ENCODE measurements around the gene THAP10. TPM values are rescaled to one million over a fixed set of nuclear protein-coding genes. Genes with fewer than 3 reads are reported as not detected.

The THAP10 gene
- total RNA-seq, 4 donors from 2014 or later: 1.5 to 4.6 (median 2.7) TPM

DNA sequence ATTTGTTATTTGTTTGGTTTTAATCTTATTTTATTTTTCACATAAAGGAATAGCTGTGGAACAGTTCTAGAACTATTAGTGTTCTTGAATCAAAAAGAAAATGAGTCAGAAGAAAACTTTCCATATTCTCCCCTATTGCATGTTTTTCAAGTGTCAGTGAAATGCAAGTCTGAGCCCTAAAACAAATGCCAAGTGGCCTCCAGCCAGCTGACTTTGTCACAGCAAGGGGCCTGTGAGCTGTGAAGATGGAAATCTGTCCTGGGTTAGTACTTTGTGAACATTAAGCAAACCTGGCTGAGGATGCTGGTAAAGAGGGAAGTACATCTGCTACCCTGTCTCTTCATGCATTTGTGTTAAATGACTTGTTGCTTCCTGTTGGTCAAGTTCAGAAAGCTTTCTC is 14.6 kb upstream of the THAP10 start:
- H3K27me3 ChIP-seq: no peaks in the 10 kb centered on the region
- H3K9me3 ChIP-seq: peaks cover 0 to 11% (median 0%) of the 10 kb centered on the region in 3 donors
- peaks cover 0 to 58% of the 10 kb centered on the region in 2 donors for H3K36me3 ChIP-seq
- no peak overlapping the region for H3K27ac ChIP-seq
- ATAC-seq: no peak
- H3K4me3 ChIP-seq: no peak overlapping the region
- no peaks in the 10 kb centered on the region for H3K4me1 ChIP-seq
- TF ChIP-seq POLR2AphosphoS5 (IDR thresholded peaks at IDR 0.05) (no peak), EP300 (IDR thresholded peaks at IDR 0.05) (no peak), POLR2A (IDR thresholded peaks at IDR 0.05) (no peak)
- TF ChIP-seq, protein P1, sequence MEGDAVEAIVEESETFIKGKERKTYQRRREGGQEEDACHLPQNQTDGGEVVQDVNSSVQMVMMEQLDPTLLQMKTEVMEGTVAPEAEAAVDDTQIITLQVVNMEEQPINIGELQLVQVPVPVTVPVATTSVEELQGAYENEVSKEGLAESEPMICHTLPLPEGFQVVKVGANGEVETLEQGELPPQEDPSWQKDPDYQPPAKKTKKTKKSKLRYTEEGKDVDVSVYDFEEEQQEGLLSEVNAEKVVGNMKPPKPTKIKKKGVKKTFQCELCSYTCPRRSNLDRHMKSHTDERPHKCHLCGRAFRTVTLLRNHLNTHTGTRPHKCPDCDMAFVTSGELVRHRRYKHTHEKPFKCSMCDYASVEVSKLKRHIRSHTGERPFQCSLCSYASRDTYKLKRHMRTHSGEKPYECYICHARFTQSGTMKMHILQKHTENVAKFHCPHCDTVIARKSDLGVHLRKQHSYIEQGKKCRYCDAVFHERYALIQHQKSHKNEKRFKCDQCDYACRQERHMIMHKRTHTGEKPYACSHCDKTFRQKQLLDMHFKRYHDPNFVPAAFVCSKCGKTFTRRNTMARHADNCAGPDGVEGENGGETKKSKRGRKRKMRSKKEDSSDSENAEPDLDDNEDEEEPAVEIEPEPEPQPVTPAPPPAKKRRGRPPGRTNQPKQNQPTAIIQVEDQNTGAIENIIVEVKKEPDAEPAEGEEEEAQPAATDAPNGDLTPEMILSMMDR (IDR thresholded peaks at IDR 0.05): no peak

DNA sequence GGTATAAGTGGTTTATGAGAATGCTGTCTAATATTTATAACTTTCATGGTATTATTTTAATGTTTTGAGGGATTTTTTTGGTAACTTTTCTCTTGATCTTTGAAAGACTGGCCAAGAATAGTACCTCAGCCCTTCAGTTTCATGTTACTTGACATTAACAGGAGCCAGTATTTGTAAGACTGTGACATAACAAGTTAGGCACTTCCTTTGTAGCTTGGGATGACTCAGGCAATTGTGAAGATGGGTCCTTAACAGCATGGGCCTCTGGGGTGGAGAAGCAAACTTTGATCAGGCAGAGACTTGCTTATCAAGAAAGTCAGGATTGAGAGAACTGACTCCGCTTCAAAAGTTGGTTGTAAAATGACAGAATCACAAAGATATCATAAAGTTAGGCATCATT is 9.9 kb upstream of the THAP10 start:
- Histone ChIP-seq H3K4me1 (no peaks in the 10 kb centered on the region), H3K27me3 (no peaks in the 10 kb centered on the region), H3K9me3 (no peaks in the 10 kb centered on the region), H3K27ac (no peak overlapping the region), H3K4me3 (no peak overlapping the region), H3K36me3 (peaks cover 0 to 47% of the 10 kb centered on the region in 2 donors)
- no peak for ATAC-seq
- TF ChIP-seq EP300 (IDR thresholded peaks at IDR 0.05) (no peak), POLR2A (IDR thresholded peaks at IDR 0.05) (no peak), POLR2AphosphoS5 (IDR thresholded peaks at IDR 0.05) (no peak)
- TF ChIP-seq, protein P1 (IDR thresholded peaks at IDR 0.05): no peak
- WGBS, 2 donors (ENCODE audit: low coverage in 1 of 2): 100% methylated on average over 1 of the region's 1 CpG

DNA sequence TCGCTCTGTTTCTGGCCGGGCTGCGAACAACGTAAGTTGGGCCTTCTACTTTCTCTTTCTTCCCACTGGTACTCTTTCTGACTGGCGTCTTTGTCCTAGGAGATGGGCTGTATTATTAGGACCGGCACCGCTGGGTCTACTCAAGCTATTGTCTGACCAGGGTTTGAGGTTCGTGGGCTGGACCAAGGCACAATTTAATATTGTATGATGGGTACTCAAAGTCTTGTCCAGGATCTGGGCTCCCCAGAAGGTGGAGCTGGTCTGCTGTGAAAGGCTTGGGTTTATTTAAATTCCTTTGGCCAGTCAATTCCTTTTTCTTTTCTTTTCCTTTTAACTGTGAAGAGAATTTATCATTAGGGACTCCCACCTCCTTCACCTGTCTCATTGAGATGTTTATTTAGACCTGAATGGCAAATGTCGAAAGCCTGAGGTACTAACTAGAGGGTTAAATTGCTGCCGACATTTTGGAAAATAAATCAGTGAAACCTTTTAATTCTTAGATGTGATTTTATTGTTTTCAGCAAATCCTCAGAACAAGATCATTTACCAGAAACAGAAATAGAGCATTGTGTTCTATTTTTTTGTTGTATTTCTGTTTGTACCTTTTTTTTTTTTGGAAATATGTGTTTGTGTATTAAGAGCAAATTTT is 803 bp upstream of the THAP10 start:
- WGBS, 2 donors (ENCODE audit: low coverage in 1 of 2): 4 to 22% methylated on average over 3 to 10 of the region's 10 CpGs
- no peaks in the 10 kb centered on the region for H3K9me3 ChIP-seq
- no peak for TF ChIP-seq POLR2AphosphoS5 (IDR thresholded peaks at IDR 0.05)
- TF ChIP-seq EP300 (IDR thresholded peaks at IDR 0.05): no peak
- TF ChIP-seq POLR2A (IDR thresholded peaks at IDR 0.05): no peak
- TF ChIP-seq, protein P1 (IDR thresholded peaks at IDR 0.05): peak in 3 of 4 experiments; percentile 12 to 59 (median 46)
- H3K27ac ChIP-seq: peak overlapping the region; percentile 30 to 88 (median 78)
- no peaks in the 10 kb centered on the region for H3K27me3 ChIP-seq
- ATAC-seq: peak; percentile 29
- peak overlapping the region; percentile 73 to 89 for H3K4me3 ChIP-seq
- peaks cover 0 to 26% (median 5%) of the 10 kb centered on the region in 3 donors for H3K4me1 ChIP-seq
- peaks cover 0 to 8% of the 10 kb centered on the region in 2 donors for H3K36me3 ChIP-seq

DNA sequence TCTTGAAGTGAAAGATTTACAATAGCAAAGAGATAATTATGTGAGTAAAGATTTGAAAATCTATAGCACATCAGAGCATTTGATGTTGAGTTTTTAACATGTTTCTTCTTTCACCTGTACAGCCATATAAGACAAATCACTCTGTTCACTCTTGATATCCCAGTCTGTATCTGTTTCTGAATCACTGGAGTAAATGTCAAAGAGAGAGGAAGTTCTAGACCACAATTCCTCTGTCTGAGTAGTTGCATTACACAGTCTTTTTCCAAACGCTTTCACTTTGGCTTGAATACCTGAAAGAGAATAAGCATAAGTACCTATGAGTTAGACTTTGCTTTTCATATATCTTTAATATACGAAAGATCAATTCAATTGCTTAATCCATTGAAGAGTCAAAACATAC is 9.9 kb downstream of the THAP10 start:
- ATAC-seq: no peak
- H3K9me3 ChIP-seq: no peaks in the 10 kb centered on the region
- WGBS, 2 donors (ENCODE audit: low coverage in 1 of 2): 79 to 100% methylated on average over 1 to 2 of the region's 2 CpGs
- no peaks in the 10 kb centered on the region for H3K27me3 ChIP-seq
- H3K27ac ChIP-seq: no peak overlapping the region
- no peak overlapping the region for H3K4me3 ChIP-seq
- no peak for TF ChIP-seq POLR2A (IDR thresholded peaks at IDR 0.05)
- no peak for TF ChIP-seq EP300 (IDR thresholded peaks at IDR 0.05)
- TF ChIP-seq, protein P1 (IDR thresholded peaks at IDR 0.05): no peak
- no peak for TF ChIP-seq POLR2AphosphoS5 (IDR thresholded peaks at IDR 0.05)
- H3K4me1 ChIP-seq: no peaks in the 10 kb centered on the region
- no peaks in the 10 kb centered on the region for H3K36me3 ChIP-seq

DNA sequence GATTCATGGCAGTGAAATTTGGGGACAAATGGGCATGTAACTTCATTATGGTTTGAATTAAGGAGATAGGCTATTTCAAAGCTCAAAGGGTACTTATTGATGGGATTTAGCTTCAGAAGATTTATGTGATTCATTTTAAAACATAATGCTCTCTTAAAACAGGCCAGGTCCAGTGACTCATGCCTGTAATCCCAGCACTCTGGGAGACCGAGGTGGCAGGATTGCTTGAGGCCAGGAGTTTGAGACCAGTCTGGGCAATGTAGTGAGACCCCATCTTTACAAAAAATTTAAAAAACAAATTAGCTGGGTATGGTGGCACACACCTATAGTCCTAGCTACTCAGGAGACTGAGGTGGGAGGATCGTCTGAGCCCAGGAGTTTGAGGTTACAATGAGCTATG is 11.5 kb downstream of the THAP10 start:
- WGBS, 2 donors (ENCODE audit: low coverage in 1 of 2): 86 to 89% methylated on average over 1 to 2 of the region's 2 CpGs
- Histone ChIP-seq H3K4me3 (no peak overlapping the region), H3K27me3 (no peaks in the 10 kb centered on the region), H3K4me1 (no peaks in the 10 kb centered on the region), H3K27ac (no peak overlapping the region), H3K36me3 (no peaks in the 10 kb centered on the region), H3K9me3 (no peaks in the 10 kb centered on the region)
- TF ChIP-seq POLR2AphosphoS5 (IDR thresholded peaks at IDR 0.05): no peak
- ATAC-seq: no peak
